HG03097 (cell line): ENCODE measurements around the gene ATF4.
"Not testable (repeated sequence)": the region's sequence is repeated elsewhere in the genome, so short reads cannot be mapped to it uniquely, and the experiment has no call there.

Experiments
- ATAC-seq: cut with Tn5 transposase; IDR thresholded peaks from one replicate; pipeline ENCODE4 v1.9.1; 2021; ENCODE audit not compliant: unreplicated experiment, low FRiP score

The ATF4 gene

GRCh38 chr22:39510529-39511149 lies 9.7 kb upstream of the ATF4 start:
- no peak for ATAC-seq

- ATAC-seq = no peak
Observed at GRCh38 chr22:39511226-39511625, 9.1 kb upstream of the ATF4 start.

GRCh38 chr22:39512026-39512425 lies 8.3 kb upstream of the ATF4 start:
- no peak for ATAC-seq

- no peak for ATAC-seq
Observed at GRCh38 chr22:39513791-39514190, 6.6 kb upstream of the ATF4 start.

GRCh38 chr22:39514373-39514973 lies 5.9 kb upstream of the ATF4 start:
- ATAC-seq = no peak

GRCh38 chr22:39515266-39516050 lies 4.9 kb upstream of the ATF4 start:
- ATAC-seq = no peak

- ATAC-seq = no peak
Observed at GRCh38 chr22:39517470-39517869, 2.9 kb upstream of the ATF4 start.

GRCh38 chr22:39518144-39518786 lies 2.1 kb upstream of the ATF4 start:
- no peak for ATAC-seq

GRCh38 chr22:39518996-39519680 lies 1.2 kb upstream of the ATF4 start:
- no peak for ATAC-seq

GRCh38 chr22:39519681-39520225 lies 609 bp upstream of the ATF4 start:
- ATAC-seq = peak; percentile 69

GRCh38 chr22:39521106-39521885 lies 934 bp downstream of the ATF4 start:
- ATAC-seq = not testable (repeated sequence)

- ATAC-seq = not testable (repeated sequence)
Observed at GRCh38 chr22:39522091-39522490, 1.7 kb downstream of the ATF4 start.

- ATAC-seq = no peak
Observed at GRCh38 chr22:39522567-39523300, 2.4 kb downstream of the ATF4 start.

GRCh38 chr22:39524089-39524752 lies 3.9 kb downstream of the ATF4 start:
- ATAC-seq = no peak

GRCh38 chr22:39524753-39525657 lies 4.6 kb downstream of the ATF4 start:
- ATAC-seq = no peak

GRCh38 chr22:39525658-39525975 lies 5.3 kb downstream of the ATF4 start:
- ATAC-seq = no peak

GRCh38 chr22:39526736-39527171 lies 6.4 kb downstream of the ATF4 start:
- no peak for ATAC-seq
